ENCODE measurements around the gene EGFLAM.
"Not testable (repeated sequence)": the region's sequence is repeated elsewhere in the genome, so short reads cannot be mapped to it uniquely, and the experiment has no call there.

EGFLAM gene

GRCh38 chr5:38331831-38332230 lies 73.5 kb downstream of the EGFLAM start:
- DNase-seq = no peak

DNA sequence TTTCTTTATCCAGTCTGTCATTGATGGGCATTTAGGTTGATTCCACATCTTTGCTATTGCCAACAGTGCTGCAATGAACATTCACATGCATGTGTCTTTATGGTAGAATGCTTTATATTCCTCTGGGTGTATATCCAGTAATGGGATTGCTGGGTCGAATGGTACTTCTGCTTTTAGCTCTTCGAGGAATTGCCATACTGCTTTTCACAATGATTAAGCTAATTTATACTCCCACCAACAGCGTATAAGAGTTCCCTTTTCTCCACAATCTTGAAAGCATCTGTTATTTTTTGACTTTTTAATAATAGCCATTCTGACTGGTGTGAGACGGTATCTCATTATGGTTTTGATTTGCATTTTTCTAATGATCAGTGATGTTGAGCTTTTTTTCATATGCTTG lies 74.8 kb downstream of the EGFLAM start:
- DNase-seq = not testable (repeated sequence)

DNA sequence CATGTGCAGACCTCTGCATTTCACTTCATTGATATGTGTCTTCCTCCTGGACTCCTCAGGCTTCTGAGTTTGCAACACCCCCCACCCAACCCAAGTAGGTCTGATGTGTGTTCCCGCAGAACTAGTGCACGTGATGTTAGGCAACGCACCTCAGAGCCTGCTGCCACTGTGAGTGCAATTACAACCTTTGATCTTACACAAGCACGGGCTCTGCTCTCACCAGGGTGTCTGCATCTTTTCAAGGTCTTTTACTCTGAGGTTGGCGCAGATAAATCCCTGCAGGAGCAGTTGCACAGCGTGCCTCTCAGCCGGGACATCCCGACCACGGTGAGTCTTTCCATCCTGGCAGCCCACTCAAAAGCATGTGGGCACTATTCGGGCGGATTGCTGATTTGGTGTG lies 80.1 kb downstream of the EGFLAM start:
- no peak for DNase-seq

DNA sequence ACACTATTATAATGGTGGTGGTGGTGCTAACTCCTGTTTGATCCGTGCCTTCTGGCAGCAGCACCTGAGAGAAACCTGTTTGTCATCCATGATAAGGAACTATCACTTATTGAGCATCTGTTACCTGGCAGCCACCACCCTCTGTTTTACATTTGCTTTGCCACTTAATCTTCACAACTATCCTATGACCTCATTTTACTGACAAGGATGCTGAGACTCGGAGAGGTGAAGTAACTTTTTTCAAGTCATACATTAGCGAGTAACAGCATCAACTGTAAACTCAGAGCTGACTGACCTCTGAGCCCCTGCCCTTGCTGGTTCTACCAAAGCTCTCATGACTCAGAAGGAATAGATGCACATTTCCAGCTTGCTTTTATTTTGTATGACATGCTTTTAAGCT lies 81.1 kb downstream of the EGFLAM start:
- no peak for DNase-seq

DNA sequence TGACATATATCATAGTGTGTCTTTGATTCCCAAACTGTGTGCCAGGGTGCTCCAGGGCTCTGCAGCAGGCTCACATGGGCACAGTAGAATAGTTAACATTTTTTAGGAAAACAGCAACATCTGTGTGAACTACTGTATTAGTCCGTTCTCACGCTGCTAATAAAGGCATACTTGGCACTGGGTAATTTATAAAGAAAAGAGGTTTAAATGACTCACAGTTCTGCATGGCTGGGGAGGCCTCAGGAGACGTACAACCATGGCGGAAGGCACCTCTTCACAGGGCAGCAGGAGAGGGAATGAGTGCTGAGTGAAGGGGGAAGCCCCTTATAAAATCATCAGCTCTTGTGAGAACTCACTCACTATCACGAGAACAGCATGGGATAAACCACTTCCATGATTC lies 82.7 kb downstream of the EGFLAM start:
- DNase-seq = no peak

- no peak for DNase-seq
Observed at GRCh38 chr5:38341641-38342040, 83.3 kb downstream of the EGFLAM start.

GRCh38 chr5:38342261-38342660 lies 83.9 kb downstream of the EGFLAM start:
- DNase-seq = no peak

- no peak for DNase-seq
Observed at GRCh38 chr5:38344891-38345290, 86.5 kb downstream of the EGFLAM start.

GRCh38 chr5:38346593-38346992 lies 88.2 kb downstream of the EGFLAM start:
- no peak for DNase-seq

DNA sequence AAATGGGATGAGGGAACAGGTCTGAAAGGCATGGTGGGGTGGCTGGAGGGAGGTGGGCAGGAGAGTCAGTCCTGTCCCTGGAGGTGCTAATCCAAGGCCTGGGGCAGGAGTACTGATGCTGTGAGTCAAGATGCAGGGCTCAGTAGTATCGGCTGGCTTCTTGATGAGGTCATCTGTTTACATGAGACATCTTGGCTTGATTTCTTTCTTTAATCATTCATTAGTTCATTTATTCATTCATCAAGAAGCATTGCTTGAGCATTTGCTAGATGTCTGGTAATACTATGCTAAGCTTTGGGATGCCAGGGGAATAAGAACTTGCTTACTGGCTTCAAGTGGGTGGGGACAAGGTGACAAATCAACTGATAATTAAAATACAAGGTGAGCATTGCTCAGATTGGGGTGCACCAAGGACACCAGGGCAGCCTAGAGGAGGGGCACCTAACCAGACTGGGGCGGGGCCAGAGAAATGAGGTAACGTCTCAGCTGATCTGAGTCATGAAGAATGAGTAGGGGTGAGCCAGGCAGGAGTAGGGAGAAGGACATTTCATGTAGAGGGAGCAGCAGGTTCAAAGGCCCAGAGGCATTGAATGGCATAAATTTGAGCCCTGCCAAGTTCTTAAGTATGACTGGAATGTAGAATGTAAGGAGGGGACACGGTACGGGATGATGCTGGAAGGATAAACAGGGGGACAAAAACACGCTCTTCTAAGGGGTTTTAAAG lies 88.8 kb downstream of the EGFLAM start:
- DNase-seq = no peak

GRCh38 chr5:38347896-38348295 lies 89.5 kb downstream of the EGFLAM start:
- no peak for DNase-seq

DNA sequence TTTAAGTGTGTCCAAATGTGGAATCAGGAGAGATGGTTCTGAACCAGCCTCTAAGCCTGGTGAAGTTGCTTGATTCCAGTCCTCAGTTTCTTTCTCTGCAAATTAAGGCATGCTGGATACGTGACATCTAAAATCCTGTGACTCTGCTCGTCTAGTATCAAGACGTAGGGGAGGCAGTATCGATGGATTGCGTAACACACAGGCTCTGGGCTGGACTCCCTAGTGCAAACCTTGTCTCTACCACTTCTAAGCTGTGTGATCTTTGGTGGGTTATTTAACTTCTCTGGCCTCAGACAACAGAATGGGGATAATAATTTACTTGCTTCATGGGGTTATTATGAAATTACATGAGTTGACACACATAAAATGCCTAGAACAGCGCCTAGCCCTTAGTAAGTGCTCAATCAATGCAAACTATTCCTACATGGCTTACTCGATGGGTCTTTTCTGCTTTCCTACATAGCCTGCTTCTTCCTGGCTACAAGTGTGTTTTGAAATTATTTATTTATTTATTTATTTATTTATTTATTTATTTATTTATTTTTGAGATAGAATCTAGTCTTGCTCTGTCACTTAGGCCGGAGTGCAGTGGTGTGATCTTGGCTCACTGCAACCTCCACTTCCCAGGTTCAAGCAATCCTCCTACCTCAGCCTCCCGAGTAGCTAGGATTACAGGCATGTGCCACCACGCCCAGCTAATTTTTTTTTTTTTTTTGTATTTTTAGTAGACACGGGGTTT lies 102.1 kb downstream of the EGFLAM start:
- no peak for DNase-seq

- DNase-seq = no peak
Observed at GRCh38 chr5:38362713-38363112, 104.4 kb downstream of the EGFLAM start.

GRCh38 chr5:38364825-38365224 lies 106.5 kb downstream of the EGFLAM start:
- DNase-seq = no peak

- no peak for DNase-seq
Observed at GRCh38 chr5:38367410-38367809, 109.1 kb downstream of the EGFLAM start.

GRCh38 chr5:38367966-38368365 lies 109.6 kb downstream of the EGFLAM start:
- no peak for DNase-seq

GRCh38 chr5:38369692-38370091 lies 111.3 kb downstream of the EGFLAM start:
- no peak for DNase-seq

DNA sequence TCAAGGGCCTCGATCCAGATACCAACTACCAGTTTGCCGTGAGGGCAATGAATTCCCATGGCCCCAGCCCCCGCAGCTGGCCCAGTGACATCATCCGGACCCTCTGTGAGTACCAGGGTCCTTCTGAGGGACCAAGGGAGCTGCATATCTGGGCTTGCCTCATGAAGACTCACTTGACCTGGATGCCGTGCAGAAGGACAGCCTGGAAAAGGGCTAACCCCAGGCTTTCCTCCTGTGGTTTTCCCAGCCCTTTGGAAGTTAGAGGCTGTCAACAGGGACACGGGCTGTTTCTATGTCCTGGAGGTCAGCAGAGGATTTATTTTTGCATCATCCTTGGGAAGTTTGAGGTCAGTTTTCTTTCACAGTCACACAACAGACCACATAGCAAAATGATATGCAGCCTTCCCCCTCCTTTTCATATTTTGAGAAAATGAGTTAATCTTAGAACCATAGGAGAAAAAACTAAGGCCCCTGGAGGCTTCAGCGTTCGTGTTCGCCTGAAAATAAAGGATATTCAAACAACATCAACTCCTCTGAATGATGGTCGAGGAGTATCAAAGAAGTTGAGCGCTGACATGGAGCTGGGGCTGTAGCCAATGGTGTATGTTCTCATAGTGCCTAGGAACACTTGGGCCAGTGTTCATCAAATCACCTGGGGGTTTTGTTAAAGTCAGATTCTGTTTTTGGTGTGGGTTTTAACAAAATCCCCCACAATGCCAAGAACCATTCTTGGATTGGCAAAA lies 112.2 kb downstream of the EGFLAM start:
- DNase-seq = no peak

DNA sequence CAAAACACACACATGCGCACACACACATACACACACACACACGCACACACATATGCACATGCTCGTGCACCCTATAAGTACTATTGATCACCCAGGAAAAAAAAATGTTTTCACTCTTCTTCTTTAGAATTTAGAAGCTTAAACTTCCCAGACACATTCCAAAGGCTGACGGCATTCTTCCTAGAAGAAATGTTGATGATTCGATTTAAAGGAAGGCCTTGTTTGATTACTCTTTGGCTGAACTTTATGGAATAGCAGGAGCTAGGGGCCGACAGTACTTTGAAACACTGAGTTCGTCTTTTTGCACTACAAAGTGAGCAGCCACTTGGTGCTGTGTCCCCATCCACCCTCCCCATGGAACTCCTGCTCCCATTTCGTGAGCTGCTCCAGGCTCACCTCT lies 113.2 kb downstream of the EGFLAM start:
- DNase-seq = no peak

DNA sequence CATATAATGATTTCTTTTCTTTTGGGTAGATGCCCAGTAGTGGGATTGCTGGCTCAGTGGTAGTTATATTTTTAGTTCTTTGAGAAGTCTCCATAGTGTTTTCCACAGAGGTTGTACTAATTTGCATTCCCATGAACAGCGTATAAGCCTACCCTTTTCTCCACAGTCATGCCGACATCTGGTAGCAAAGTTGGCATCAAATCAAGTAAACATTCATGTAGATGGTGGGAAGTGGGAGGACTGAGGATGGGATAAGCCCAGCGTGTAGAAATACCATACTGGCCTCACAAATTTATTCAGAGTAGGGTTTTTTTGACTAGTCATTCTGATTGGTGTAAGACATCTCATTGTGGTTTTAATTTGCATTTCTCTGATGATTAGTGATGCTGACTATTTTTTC lies 115.4 kb downstream of the EGFLAM start:
- DNase-seq = no peak

- no peak for DNase-seq
Observed at GRCh38 chr5:38375423-38375822, 117.1 kb downstream of the EGFLAM start.

DNA sequence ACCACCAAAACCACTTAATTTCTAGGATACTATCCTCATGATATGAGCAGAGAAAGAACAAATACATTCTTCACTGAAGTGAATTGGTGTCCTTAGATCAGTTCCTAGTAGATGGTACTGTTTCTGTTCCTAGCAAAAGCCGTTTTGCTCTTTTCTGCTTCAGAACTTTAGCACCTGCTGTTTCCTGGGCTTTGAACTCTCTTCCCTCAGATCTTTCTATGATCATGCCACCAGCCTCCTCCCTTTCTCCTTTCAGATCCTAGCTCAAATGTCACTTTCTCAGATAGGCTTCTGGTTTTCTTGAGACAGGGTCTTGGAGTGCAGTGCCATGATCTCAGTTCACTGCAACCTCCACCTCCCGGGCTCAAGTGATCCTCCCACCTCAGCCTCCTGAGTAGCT lies 118.0 kb downstream of the EGFLAM start:
- DNase-seq = no peak

DNA sequence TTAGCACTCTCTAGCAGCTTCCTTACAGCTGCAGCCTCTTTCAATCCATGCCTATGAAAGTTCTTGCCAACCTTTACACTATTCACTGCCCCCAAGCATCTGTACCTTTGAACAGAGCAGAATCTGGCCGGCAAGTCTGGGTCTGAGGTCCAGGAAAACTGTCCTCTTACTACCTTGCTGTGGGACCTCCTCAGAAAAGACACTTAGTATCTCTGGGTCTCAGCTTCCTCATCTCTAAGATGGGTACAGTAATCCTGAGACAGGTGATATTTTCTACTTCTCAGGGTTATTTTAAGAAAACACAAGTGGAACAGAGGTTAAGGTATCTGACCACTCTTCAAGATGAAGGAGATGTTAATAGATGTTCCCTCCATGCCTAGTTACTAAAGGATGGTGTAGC lies 120.2 kb downstream of the EGFLAM start:
- no peak for DNase-seq

GRCh38 chr5:38379350-38379937 lies 121.1 kb downstream of the EGFLAM start:
- no peak for DNase-seq
